ENCODE data around the gene KCNIP1.

DNA sequence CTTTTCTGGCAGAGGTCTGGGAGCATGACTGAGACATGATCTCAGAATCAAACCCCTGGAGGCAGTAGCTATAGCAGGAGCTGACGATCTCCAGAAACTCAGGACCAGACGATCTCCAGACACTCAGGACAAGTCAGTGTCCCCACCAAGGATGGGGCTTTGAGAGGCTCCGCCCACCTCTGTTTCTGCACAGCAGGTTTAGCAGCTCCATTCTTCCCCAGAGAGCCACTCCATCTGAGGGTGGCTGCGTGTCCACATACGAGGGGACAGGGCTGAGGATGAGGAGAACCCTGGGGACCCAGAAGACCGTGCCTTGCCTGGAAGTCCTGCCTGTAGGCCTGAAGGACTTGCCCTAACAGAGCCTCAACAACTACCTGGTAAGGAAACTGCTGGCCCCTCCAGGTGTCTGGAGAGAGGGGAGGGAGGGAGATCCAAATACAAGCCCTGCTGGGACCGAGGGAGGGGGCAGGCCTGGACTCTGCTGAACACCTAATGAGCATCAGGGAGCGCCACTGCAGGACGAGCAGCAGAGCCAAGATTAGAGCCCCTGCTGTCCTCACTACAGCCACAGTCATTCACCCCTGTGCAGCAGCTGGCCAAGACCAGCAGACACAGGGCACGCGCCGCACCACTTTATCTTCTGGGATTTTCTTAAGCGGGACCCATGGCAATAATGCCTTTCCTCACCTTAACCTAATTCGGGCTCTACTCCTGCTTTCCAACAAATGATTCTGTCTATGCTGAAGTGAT lies 279.9 kb downstream of the KCNIP1 start, which contains the start of gene GABRP:
- TF ChIP-seq, protein P1, sequence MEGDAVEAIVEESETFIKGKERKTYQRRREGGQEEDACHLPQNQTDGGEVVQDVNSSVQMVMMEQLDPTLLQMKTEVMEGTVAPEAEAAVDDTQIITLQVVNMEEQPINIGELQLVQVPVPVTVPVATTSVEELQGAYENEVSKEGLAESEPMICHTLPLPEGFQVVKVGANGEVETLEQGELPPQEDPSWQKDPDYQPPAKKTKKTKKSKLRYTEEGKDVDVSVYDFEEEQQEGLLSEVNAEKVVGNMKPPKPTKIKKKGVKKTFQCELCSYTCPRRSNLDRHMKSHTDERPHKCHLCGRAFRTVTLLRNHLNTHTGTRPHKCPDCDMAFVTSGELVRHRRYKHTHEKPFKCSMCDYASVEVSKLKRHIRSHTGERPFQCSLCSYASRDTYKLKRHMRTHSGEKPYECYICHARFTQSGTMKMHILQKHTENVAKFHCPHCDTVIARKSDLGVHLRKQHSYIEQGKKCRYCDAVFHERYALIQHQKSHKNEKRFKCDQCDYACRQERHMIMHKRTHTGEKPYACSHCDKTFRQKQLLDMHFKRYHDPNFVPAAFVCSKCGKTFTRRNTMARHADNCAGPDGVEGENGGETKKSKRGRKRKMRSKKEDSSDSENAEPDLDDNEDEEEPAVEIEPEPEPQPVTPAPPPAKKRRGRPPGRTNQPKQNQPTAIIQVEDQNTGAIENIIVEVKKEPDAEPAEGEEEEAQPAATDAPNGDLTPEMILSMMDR (IDR thresholded peaks at IDR 0.05), result no peak
- TF ChIP-seq POLR2A (IDR thresholded peaks at IDR 0.05) (peak; percentile 24), POLR2AphosphoS5 (IDR thresholded peaks at IDR 0.05) (no peak)
